Spleen (tissue), 7 donors: ENCODE data around the gene APOLD1.
"Not testable (repeated sequence)": the region's sequence is repeated elsewhere in the genome, so short reads cannot be mapped to it uniquely, and the experiment has no call there.

Experiments
- POLR2A ChIP-seq, 3 donors: fragments of 450-650 bp; IDR thresholded peaks; one replicate each; pipeline ENCODE4 v1.5.1; 2017; ENCODE audit warnings: antibody characterized with exemption in 3 of 3, mild to moderate bottlenecking in 1 of 3
- POLR2AphosphoS5 ChIP-seq, 3 donors: sonication (generic); formaldehyde crosslinking; IDR thresholded peaks; one replicate each; pipeline ENCODE4 v1.5.1; 2017; ENCODE audit warnings: antibody characterized with exemption in 3 of 3
- TF ChIP-seq, protein P1 (sequence below), 11 experiments: fragments of 200-600 bp in 7 of 11; fragments of 450-650 bp in 4 of 11; sonication (generic) in 4 of 11; IDR thresholded peaks in 8 of 11; conservative IDR thresholded peaks in 3 of 11; 1 replicate in 7 of 11; 2 replicates in 4 of 11; pipeline versions ENCODE4 v1.4.0 to v1.8.0; 2016 to 2021; ENCODE audit warnings: antibody characterized with exemption in 11 of 11, inconsistent platforms in 4 of 11, mild to moderate bottlenecking in 1 of 11
- donor health status: DM: no; HTN: no; CAD: no; lungs with moderate emphysema.
- donor health status: DM: no; HTN: no; CAD: no.
- donor health status: DM: no; HTN: no; CAD: no.

GRCh38 chr12:12801656-12802055 is 16.2 kb downstream of the APOLD1 start:
- TF ChIP-seq, protein P1, sequence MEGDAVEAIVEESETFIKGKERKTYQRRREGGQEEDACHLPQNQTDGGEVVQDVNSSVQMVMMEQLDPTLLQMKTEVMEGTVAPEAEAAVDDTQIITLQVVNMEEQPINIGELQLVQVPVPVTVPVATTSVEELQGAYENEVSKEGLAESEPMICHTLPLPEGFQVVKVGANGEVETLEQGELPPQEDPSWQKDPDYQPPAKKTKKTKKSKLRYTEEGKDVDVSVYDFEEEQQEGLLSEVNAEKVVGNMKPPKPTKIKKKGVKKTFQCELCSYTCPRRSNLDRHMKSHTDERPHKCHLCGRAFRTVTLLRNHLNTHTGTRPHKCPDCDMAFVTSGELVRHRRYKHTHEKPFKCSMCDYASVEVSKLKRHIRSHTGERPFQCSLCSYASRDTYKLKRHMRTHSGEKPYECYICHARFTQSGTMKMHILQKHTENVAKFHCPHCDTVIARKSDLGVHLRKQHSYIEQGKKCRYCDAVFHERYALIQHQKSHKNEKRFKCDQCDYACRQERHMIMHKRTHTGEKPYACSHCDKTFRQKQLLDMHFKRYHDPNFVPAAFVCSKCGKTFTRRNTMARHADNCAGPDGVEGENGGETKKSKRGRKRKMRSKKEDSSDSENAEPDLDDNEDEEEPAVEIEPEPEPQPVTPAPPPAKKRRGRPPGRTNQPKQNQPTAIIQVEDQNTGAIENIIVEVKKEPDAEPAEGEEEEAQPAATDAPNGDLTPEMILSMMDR (IDR thresholded peaks at IDR 0.05 in 8 of 11, conservative IDR thresholded peaks at IDR 0.05 in 3 of 11), result not testable (repeated sequence)
- TF ChIP-seq POLR2A, POLR2AphosphoS5 (IDR thresholded peaks at IDR 0.05): not testable (repeated sequence)
